HEK293T (cell line): ENCODE results near the gene SPOCD1.

Experiments
- CTCF ChIA-PET: fragments of 350-600 bp; formaldehyde crosslinking; extraction: SDS; loops from one replicate; lab custom pipeline; 2021; ENCODE audit warnings: antibody characterized with exemption, inconsistent platforms; lab: Yijun Ruan, JAX
- POLR2A ChIA-PET: fragments of 350-600 bp; formaldehyde crosslinking; extraction: SDS; loops from one replicate; lab custom pipeline; 2020; ENCODE audit warnings: antibody characterized with exemption, inconsistent platforms; lab: Yijun Ruan, JAX
- DNase-seq: peaks from one replicate; pipeline ENCODE4 v3.0.0; 2012; ENCODE audit warnings: mixed read lengths; ENCODE audit errors: extremely low spot score
- ARNT ChIP-seq: fragments of 450-650 bp; IDR thresholded peaks from 2 replicates; pipeline ENCODE4 v1.6.1; 2017; ENCODE audit warnings: mild to moderate bottlenecking
- BHLHE40 ChIP-seq: fragments of 450-650 bp; IDR thresholded peaks from 2 replicates; pipeline ENCODE4 v1.6.1; 2016; ENCODE audit warnings: mild to moderate bottlenecking, moderate library complexity, borderline replicate concordance
- CTBP1 ChIP-seq: fragments of 450-650 bp; IDR thresholded peaks from 2 replicates; pipeline ENCODE4 v1.6.1; 2016; ENCODE audit warnings: borderline replicate concordance
- ELF4 ChIP-seq: fragments of 450-650 bp; IDR thresholded peaks from 2 replicates; pipeline ENCODE4 v1.6.1; 2017; ENCODE audit warnings: antibody characterized with exemption
- FOXA1 ChIP-seq: fragments of 450-650 bp; IDR thresholded peaks from 2 replicates; pipeline ENCODE4 v1.6.1; 2016; ENCODE audit warnings: mild to moderate bottlenecking
- FOXK2 ChIP-seq: fragments of 450-650 bp; IDR thresholded peaks from 2 replicates; pipeline ENCODE4 v1.6.1; 2016; ENCODE audit warnings: mild to moderate bottlenecking
- FOXM1 ChIP-seq: fragments of 450-650 bp; IDR thresholded peaks from 2 replicates; pipeline ENCODE4 v1.6.1; 2017; ENCODE audit warnings: mild to moderate bottlenecking, borderline replicate concordance
- HDGF ChIP-seq: fragments of 450-650 bp; IDR thresholded peaks from 2 replicates; pipeline ENCODE4 v1.6.1; 2017; ENCODE audit warnings: antibody characterized with exemption, borderline replicate concordance
- L3MBTL2 ChIP-seq: fragments of 450-650 bp; conservative IDR thresholded peaks from 2 replicates; pipeline ENCODE4 v1.6.1; 2016; ENCODE audit warnings: mild to moderate bottlenecking
- LEF1 ChIP-seq: fragments of 450-650 bp; IDR thresholded peaks from 2 replicates; pipeline ENCODE4 v1.6.1; 2017; ENCODE audit warnings: mild to moderate bottlenecking, borderline replicate concordance
- NFRKB ChIP-seq: fragments of 450-650 bp; IDR thresholded peaks from 2 replicates; pipeline ENCODE4 v1.6.1; 2016; ENCODE audit warnings: mild to moderate bottlenecking, moderate library complexity
- SP1 ChIP-seq: fragments of 450-650 bp; IDR thresholded peaks from 2 replicates; pipeline ENCODE4 v1.6.1; 2017
- SUZ12 ChIP-seq: fragments of 450-650 bp; IDR thresholded peaks from 2 replicates; pipeline ENCODE4 v1.6.1; 2016; ENCODE audit warnings: mild to moderate bottlenecking
- TARDBP ChIP-seq: fragments of 450-650 bp; IDR thresholded peaks from 2 replicates; pipeline ENCODE4 v1.6.1; 2016
- ZNF384 ChIP-seq: fragments of 450-650 bp; IDR thresholded peaks from 2 replicates; pipeline ENCODE4 v1.6.1; 2016
- TF ChIP-seq, protein P1 (sequence below): fragments of 450-650 bp; IDR thresholded peaks from 2 replicates; pipeline ENCODE4 v1.6.1; 2016

Gene SPOCD1

DNA sequence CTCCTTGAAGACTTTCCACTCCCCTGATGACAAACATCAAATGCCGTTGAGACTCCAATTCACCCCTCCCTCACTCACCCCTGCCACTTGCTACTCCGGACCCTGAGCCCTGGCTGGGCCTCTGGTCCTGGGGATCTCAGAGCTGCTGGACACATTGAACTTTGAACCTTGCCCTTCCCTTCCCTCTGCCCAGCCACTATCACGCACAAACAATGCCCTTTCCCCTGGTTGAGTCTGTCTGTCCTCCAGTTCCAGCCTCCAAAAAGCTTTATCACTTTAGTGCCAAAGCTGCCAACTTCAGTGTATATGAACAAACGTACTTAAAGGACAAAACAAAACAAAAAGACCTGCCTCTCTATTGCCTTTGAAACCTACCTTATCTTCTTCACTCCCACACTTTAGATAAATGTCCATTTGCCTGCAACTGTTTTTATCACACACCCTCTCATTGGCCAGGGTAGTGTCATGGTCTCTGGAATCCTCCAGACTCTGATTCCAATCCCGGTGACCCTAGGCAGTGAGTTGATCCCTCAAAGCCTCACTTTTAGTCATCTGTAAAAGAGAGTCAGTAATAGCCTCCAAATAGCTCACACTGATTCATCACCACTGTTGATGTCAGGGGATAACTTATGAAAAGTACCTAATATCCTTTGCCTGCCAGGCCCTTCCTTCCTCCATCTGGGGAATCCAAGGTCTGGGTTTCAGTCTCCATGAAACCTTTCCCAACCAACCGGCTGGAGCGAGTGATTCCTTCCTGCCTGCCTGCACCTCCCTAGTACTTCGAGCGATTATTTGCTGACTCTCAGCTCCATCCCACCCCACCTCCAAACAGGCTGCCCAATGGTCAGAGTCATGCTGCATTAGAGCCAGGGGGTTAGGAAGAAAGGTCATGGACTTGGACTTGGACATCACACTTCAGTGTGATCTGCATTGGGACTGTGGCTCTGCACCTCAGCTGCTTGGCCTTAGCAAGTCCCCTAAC, 15.9 kb upstream of the SPOCD1 start:
- POLR2A ChIA-PET, result interaction anchor here (0.9 to 1.3 kb wide), 3 partner anchors 12 to 187 kb away, joined by 3 read pairs; partner anchors contain the start of gene PEF1
- DNase-seq, result no peak
- TF ChIP-seq TARDBP (no peak), ARNT (no peak), HDGF (no peak), FOXA1 (no peak), L3MBTL2 (no peak), NFRKB (no peak), CTBP1 (no peak), SP1 (no peak), BHLHE40 (no peak), FOXK2 (no peak), ELF4 (no peak), SUZ12 (no peak), FOXM1 (no peak), LEF1 (no peak), ZNF384 (no peak)
- TF ChIP-seq, protein P1, sequence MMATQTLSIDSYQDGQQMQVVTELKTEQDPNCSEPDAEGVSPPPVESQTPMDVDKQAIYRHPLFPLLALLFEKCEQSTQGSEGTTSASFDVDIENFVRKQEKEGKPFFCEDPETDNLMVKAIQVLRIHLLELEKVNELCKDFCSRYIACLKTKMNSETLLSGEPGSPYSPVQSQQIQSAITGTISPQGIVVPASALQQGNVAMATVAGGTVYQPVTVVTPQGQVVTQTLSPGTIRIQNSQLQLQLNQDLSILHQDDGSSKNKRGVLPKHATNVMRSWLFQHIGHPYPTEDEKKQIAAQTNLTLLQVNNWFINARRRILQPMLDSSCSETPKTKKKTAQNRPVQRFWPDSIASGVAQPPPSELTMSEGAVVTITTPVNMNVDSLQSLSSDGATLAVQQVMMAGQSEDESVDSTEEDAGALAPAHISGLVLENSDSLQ, result no peak
- CTCF ChIA-PET, result no interaction called here

DNA sequence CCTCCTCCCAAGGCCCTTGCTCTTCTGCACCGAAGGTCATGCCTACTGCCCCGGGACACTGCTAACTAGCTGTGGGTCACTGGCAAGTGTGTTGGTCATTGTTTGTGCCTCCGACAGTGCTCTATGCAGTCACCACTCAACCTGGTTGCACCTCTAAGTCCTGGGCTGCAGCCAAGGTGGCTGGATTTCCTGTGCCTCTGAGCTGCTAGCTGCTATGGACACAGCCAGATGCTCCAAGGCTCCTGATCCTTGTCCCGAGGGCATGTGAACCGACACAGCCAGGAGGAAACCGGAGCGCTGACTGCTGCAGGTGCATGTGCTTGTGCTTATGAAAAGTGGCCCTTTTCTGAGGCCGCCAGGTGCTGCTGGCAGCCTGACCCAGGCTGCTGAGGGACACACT, 14.7 kb upstream of the SPOCD1 start:
- ChIA-PET CTCF (interaction anchor here (0.5 kb wide), 1 partner anchor 52 kb away, joined by 4 read pairs; no protein-coding TSS in a partner anchor), POLR2A (interaction anchor here (1.2 kb wide), 1 partner anchor 13 kb away, joined by 3 read pairs; no protein-coding TSS in a partner anchor)
- TF ChIP-seq SP1, result no peak
- TF ChIP-seq HDGF, result no peak
- no peak for DNase-seq

DNA sequence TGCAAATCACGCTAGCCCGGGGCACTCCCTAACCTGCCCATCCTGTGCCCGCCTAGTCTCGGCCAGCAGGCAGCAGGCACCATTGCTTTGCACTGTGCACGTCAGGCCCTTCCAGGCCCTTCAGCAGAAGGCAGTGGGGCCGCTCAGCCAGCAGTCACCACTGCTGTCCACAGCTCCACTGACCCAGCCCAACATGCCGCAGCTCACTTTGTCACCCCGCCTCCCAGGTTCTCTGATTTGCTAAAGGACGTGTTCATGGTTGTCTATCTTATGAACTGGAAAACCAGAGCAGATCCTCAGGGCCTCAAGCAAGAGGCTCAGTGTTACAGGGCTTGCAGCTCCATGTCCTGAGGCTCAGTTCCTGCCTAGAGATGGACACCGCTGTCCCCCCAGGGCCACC, 14.2 kb upstream of the SPOCD1 start:
- TF ChIP-seq ARNT (no peak), L3MBTL2 (no peak), SP1 (no peak), ZNF384 (no peak), ELF4 (no peak), CTBP1 (no peak), SUZ12 (no peak), NFRKB (no peak)
- POLR2A ChIA-PET, result no interaction called here

DNA sequence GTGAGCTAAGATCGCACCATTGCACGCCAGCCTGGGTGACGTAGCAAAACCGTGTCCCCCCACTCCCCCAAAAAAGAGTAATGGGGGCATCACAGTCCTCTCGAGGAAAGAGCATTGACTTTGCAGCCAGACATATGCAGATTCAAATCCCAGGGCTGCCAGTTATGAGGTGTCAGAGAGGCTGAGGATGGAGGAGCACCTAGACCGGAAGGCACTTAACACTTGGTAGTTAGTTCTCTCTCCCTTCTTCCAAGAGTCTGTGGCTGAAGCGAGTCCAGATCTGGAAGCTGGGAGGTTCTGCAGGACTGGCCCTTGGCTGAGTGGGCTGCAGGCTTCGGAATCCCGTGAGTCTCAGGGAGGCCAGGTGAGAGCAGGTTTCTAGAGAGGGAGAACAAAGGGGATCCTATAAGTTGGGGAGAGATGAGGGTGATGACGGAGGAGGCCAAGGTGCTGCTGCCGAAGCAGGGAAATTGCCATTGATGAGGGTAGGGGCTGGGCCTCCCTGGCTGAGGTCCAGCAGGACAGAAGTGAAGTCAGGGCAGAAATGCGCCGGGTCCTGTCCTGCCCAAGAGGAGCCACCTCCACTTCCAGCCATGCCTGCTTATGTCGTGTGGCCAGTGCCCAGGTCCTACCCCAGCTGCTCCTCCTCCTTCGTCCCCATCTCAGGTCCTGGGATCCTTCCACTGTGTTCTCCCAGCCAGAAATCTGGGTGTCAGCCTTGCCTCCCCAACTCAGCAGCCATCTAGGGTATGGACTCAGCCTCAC, 13.3 kb upstream of the SPOCD1 start:
- no peak for TF ChIP-seq ARNT
- no peak for TF ChIP-seq FOXM1
- TF ChIP-seq FOXK2, result no peak
- TF ChIP-seq HDGF, result no peak
- TF ChIP-seq SP1, result no peak
- TF ChIP-seq, protein P1, result no peak
- no peak for TF ChIP-seq LEF1
- no peak for TF ChIP-seq CTBP1
- TF ChIP-seq BHLHE40, result no peak
- no peak for TF ChIP-seq SUZ12
- no peak for TF ChIP-seq NFRKB
- no peak for TF ChIP-seq ELF4
- no peak for TF ChIP-seq L3MBTL2
- TF ChIP-seq TARDBP, result no peak
- no peak for TF ChIP-seq FOXA1
- CTCF ChIA-PET, result interaction anchor here (1.3 kb wide), 1 partner anchor 13 kb away, joined by 5 read pairs; the partner anchor contains the start of gene SPOCD1
- POLR2A ChIA-PET, result no interaction called here
- no peak for DNase-seq

More for the DNA sequence above, 14.2 kb upstream of the SPOCD1 start:
- no peak for DNase-seq
- CTCF ChIA-PET, result interaction anchor here (0.5 to 1.3 kb wide), 2 partner anchors 14 to 53 kb away, joined by 4 to 5 read pairs; partner anchors contain the start of gene SPOCD1

DNA sequence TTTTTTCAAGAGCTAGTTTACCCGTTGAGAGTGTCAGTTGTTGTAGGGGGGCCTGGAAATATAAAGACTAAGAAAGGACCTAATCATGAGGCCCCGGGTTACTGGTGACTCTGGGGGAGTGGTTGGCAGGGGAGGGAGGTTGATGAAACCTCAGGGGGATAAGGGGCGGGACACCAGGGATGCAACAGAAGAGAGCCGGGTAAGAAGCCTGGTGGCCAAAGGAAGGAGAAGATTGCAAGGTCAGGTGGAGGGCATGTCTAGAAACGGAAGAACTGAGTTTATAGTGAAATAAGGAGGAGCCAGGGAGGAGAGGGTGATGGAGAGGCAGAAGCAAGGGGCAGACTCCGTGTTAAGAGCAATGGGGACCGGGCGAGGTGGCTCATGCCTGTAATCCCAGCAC, 12.5 kb upstream of the SPOCD1 start:
- ChIA-PET POLR2A (no interaction called here), CTCF (interaction anchor here (0.6 kb wide), 1 partner anchor 55 kb away, joined by 5 read pairs; no protein-coding TSS in a partner anchor)
- no peak for DNase-seq
- TF ChIP-seq BHLHE40, result no peak
- no peak for TF ChIP-seq FOXM1
- no peak for TF ChIP-seq L3MBTL2
- TF ChIP-seq SUZ12, result no peak
- TF ChIP-seq ELF4, result no peak
- TF ChIP-seq ARNT, result no peak
- no peak for TF ChIP-seq HDGF
- TF ChIP-seq, protein P1, result no peak
- no peak for TF ChIP-seq ZNF384
- TF ChIP-seq TARDBP, result no peak
- TF ChIP-seq FOXK2, result no peak
- TF ChIP-seq NFRKB, result no peak
- no peak for TF ChIP-seq FOXA1
- TF ChIP-seq LEF1, result no peak
- no peak for TF ChIP-seq SP1
